HG03565 (cell line): Measurements from ENCODE around the gene ANKRD40CL.
A peak's percentile ranks its signal among the peaks of the same experiment; 100 is the strongest.

ENCODE experiments used
- ATAC-seq: cut with Tn5 transposase; IDR thresholded peaks from one replicate; pipeline ENCODE4 v1.9.1; 2021; ENCODE audit warnings: mild to moderate bottlenecking, moderate library complexity; ENCODE audit not compliant: unreplicated experiment

Gene ANKRD40CL

GRCh38 chr17:50719144-50719923 lies 48.0 kb downstream of the ANKRD40CL start, which contains the start of gene LUC7L3:
Gene LUC7L3 (plus strand): TSS chr17:50719603. CDS start chr17:50719733, 130 bp downstream.
- ATAC-seq = peak; percentile 89

GRCh38 chr17:50715471-50715870 lies 51.8 kb downstream of the ANKRD40CL start:
- no peak for ATAC-seq

- no peak for ATAC-seq
These were observed 54.7 kb downstream of the ANKRD40CL start for GRCh38 chr17:50712641-50713040.
